ENCODE data around the gene OTUD7B. TPM values are rescaled to one million over a fixed set of nuclear protein-coding genes. Genes with fewer than 3 reads are reported as not detected.

The OTUD7B gene
- total and polyA plus RNA-seq, 7 experiments from 2014 or later: 0.52 to 12.8 (median 6.2) TPM

- intact Hi-C loops (cut with micrococcal nuclease): loop anchor here (1.0 to 2.0 kb wide), 9 partner anchors 10 to 1328 kb away; partner anchors contain the start of genes BOLA1 (in 2 of the 2), OTUD7B (in 1 of the 2), PSMD4 (in 1 of the 2) and SV2A (in 1 of the 2)
- H3K36me3 Mint-ChIP-seq: peaks cover 24 to 45% (median 34%) of the 10 kb centered on the region in 5 donors
- ChIA-PET POLR2A (interaction anchor here (2.5 kb wide), 1 partner anchor 39 kb away, joined by 27 read pairs; a partner anchor contains a TSS), CTCF (no interaction called here)
- peak overlapping the region; percentile 91 to 99 (median 96) for H3K4me3 Mint-ChIP-seq
- H3K4me1 Mint-ChIP-seq: peaks cover 44 to 65% (median 49%) of the 10 kb centered on the region in 7 donors
- peak overlapping the region; percentile 82 for H3K4me3 ChIP-seq (ENCODE audit: low read length)
- ATAC-seq: no peak
- H3K36me3 ChIP-seq (ENCODE audit: control insufficient read depth in 2 of 3, insufficient read depth in 3 of 3, low read length in 3 of 3): peaks cover 28 to 47% (median 34%) of the 10 kb centered on the region in 3 experiments
- H3K9me3 ChIP-seq (ENCODE audit: control insufficient read depth in 2 of 3, low read length in 3 of 3): no peaks in the 10 kb centered on the region
- H3K27ac Mint-ChIP-seq: peak overlapping the region; percentile 96 to 99 (median 98)
- peak overlapping the region; percentile 94 for H3K27ac ChIP-seq (ENCODE audit: low read depth, low read length)
- H3K27me3 Mint-ChIP-seq: peaks cover 0 to 11% (median 5%) of the 10 kb centered on the region in 5 donors
- H3K27me3 ChIP-seq (ENCODE audit: control insufficient read depth in 2 of 2, insufficient read depth in 2 of 2, low read length in 2 of 2): no peaks in the 10 kb centered on the region
- H3K4me1 ChIP-seq (ENCODE audit: control insufficient read depth in 2 of 2, insufficient read depth in 2 of 2, low read length in 2 of 2): peaks cover 19 to 30% of the 10 kb centered on the region in 2 donors
- peaks cover 0 to 1% (median 0%) of the 10 kb centered on the region in 11 donors for H3K9me3 Mint-ChIP-seq
- DNase-seq: no peak
These were observed 83.4 kb downstream of the OTUD7B start for GRCh38 chr1:149927056-149927562.

- DNase-seq: no peak
- Histone ChIP-seq H3K27me3 (ENCODE audit: control insufficient read depth in 2 of 2, insufficient read depth in 2 of 2, low read length in 2 of 2) (no peaks in the 10 kb centered on the region), H3K36me3 (ENCODE audit: control insufficient read depth in 2 of 3, insufficient read depth in 3 of 3, low read length in 3 of 3) (peaks cover 28 to 47% (median 34%) of the 10 kb centered on the region in 3 experiments), H3K4me1 (ENCODE audit: control insufficient read depth in 2 of 2, insufficient read depth in 2 of 2, low read length in 2 of 2) (peaks cover 19 to 30% of the 10 kb centered on the region in 2 donors), H3K9me3 (ENCODE audit: control insufficient read depth in 2 of 3, low read length in 3 of 3) (no peaks in the 10 kb centered on the region), H3K27ac (ENCODE audit: low read depth, low read length) (no peak overlapping the region), H3K4me3 (ENCODE audit: low read length) (peak overlapping the region; percentile 35)
- peaks cover 0 to 3% (median 0%) of the 10 kb centered on the region in 5 donors for H3K27me3 Mint-ChIP-seq
- H3K9me3 Mint-ChIP-seq: peaks cover 0 to 1% (median 0%) of the 10 kb centered on the region in 11 donors
- ChIA-PET CTCF (interaction anchor here (0.5 to 0.6 kb wide), 2 partner anchors 38 to 1174 kb away, joined by 3 read pairs; no protein-coding TSS in a partner anchor), POLR2A (interaction anchor here (1.0 to 2.5 kb wide), 3 partner anchors 25 to 81 kb away, joined by 3 to 27 read pairs (median 4); a partner anchor contains a TSS)
- peaks cover 24 to 48% (median 39%) of the 10 kb centered on the region in 5 donors for H3K36me3 Mint-ChIP-seq
- H3K4me3 Mint-ChIP-seq: peak overlapping the region; percentile 64 to 99 (median 95)
- intact Hi-C loops (cut with micrococcal nuclease): loop anchor here (2.0 kb wide), 2 partner anchors 37 to 1329 kb away; partner anchors contain the start of gene PSMD4 (in 1 of the 2)
- peaks cover 42 to 63% (median 49%) of the 10 kb centered on the region in 7 donors for H3K4me1 Mint-ChIP-seq
- ATAC-seq: no peak
- peak overlapping the region in 8 of 9 donors; percentile 14 to 98 (median 54) for H3K27ac Mint-ChIP-seq
These were observed 84.2 kb downstream of the OTUD7B start for GRCh38 chr1:149926296-149926695.

GRCh38 chr1:149925751-149926150 is 84.8 kb downstream of the OTUD7B start:
- H3K27ac Mint-ChIP-seq: peak overlapping the region in 6 of 9 donors; percentile 14 to 91 (median 42)
- DNase-seq (no peak), ATAC-seq (no peak)
- H3K27me3 Mint-ChIP-seq: no peaks in the 10 kb centered on the region
- no peak overlapping the region for H3K27ac ChIP-seq (ENCODE audit: low read depth, low read length)
- ChIA-PET POLR2A (interaction anchor here (1.0 to 2.5 kb wide), 5 partner anchors 24 to 224 kb away, joined by 3 to 27 read pairs (median 3); a partner anchor contains a TSS), CTCF (interaction anchor here (0.5 kb wide), 1 partner anchor 39 kb away, joined by 3 read pairs; no protein-coding TSS in a partner anchor)
- H3K27me3 ChIP-seq (ENCODE audit: control insufficient read depth in 2 of 2, insufficient read depth in 2 of 2, low read length in 2 of 2): no peaks in the 10 kb centered on the region
- peaks cover 40 to 63% (median 47%) of the 10 kb centered on the region in 7 donors for H3K4me1 Mint-ChIP-seq
- intact Hi-C loops (cut with micrococcal nuclease): loop anchor here (2.0 kb wide), 2 partner anchors 37 to 1329 kb away; partner anchors contain the start of gene PSMD4 (in 1 of the 2)
- H3K4me3 ChIP-seq (ENCODE audit: low read length): peak overlapping the region; percentile 35
- H3K36me3 Mint-ChIP-seq: peaks cover 24 to 48% (median 39%) of the 10 kb centered on the region in 5 donors
- no peaks in the 10 kb centered on the region for H3K9me3 ChIP-seq (ENCODE audit: control insufficient read depth in 2 of 3, low read length in 3 of 3)
- peak overlapping the region; percentile 64 to 99 (median 95) for H3K4me3 Mint-ChIP-seq
- peaks cover 28 to 47% (median 34%) of the 10 kb centered on the region in 3 experiments for H3K36me3 ChIP-seq (ENCODE audit: control insufficient read depth in 2 of 3, insufficient read depth in 3 of 3, low read length in 3 of 3)
- H3K9me3 Mint-ChIP-seq: peaks cover 0 to 1% (median 0%) of the 10 kb centered on the region in 11 donors
- H3K4me1 ChIP-seq (ENCODE audit: control insufficient read depth in 2 of 2, insufficient read depth in 2 of 2, low read length in 2 of 2): peaks cover 19 to 30% of the 10 kb centered on the region in 2 donors

GRCh38 chr1:149925345-149925744 is 85.2 kb downstream of the OTUD7B start:
- H3K4me1 Mint-ChIP-seq: peaks cover 39 to 63% (median 47%) of the 10 kb centered on the region in 7 donors
- no peak overlapping the region for H3K4me3 ChIP-seq (ENCODE audit: low read length)
- DNase-seq (no peak), ATAC-seq (no peak)
- ChIA-PET POLR2A (interaction anchor here (0.8 to 2.5 kb wide), 6 partner anchors 11 to 225 kb away, joined by 3 to 27 read pairs (median 4); a partner anchor contains a TSS), CTCF (no interaction called here)
- no peaks in the 10 kb centered on the region for H3K27me3 ChIP-seq (ENCODE audit: control insufficient read depth in 2 of 2, insufficient read depth in 2 of 2, low read length in 2 of 2)
- peak overlapping the region in 5 of 9 donors; percentile 28 to 91 (median 38) for H3K27ac Mint-ChIP-seq
- intact Hi-C loops (cut with micrococcal nuclease): no loop called here
- peaks cover 28 to 47% (median 34%) of the 10 kb centered on the region in 3 experiments for H3K36me3 ChIP-seq (ENCODE audit: control insufficient read depth in 2 of 3, insufficient read depth in 3 of 3, low read length in 3 of 3)
- H3K36me3 Mint-ChIP-seq: peaks cover 24 to 48% (median 39%) of the 10 kb centered on the region in 5 donors
- H3K27ac ChIP-seq (ENCODE audit: low read depth, low read length): no peak overlapping the region
- H3K4me3 Mint-ChIP-seq: peak overlapping the region; percentile 37 to 99 (median 80)
- H3K9me3 Mint-ChIP-seq: peaks cover 0 to 1% (median 0%) of the 10 kb centered on the region in 11 donors
- no peaks in the 10 kb centered on the region for H3K27me3 Mint-ChIP-seq
- H3K4me1 ChIP-seq (ENCODE audit: control insufficient read depth in 2 of 2, insufficient read depth in 2 of 2, low read length in 2 of 2): peaks cover 19 to 30% of the 10 kb centered on the region in 2 donors
- no peaks in the 10 kb centered on the region for H3K9me3 ChIP-seq (ENCODE audit: control insufficient read depth in 2 of 3, low read length in 3 of 3)

- no peaks in the 10 kb centered on the region for H3K9me3 ChIP-seq (ENCODE audit: control insufficient read depth in 2 of 3, low read length in 3 of 3)
- no peak for DNase-seq
- H3K4me1 Mint-ChIP-seq: peaks cover 34 to 56% (median 42%) of the 10 kb centered on the region in 7 donors
- no peak overlapping the region for H3K4me3 ChIP-seq (ENCODE audit: low read length)
- POLR2A ChIA-PET: interaction anchor here (0.9 to 3.1 kb wide), 2 partner anchors 10 to 35 kb away, joined by 3 to 29 read pairs; a partner anchor contains a TSS
- ATAC-seq: no peak
- peak overlapping the region in 1 of 10 donors; percentile 45 for H3K4me3 Mint-ChIP-seq
- H3K4me1 ChIP-seq (ENCODE audit: control insufficient read depth in 2 of 2, insufficient read depth in 2 of 2, low read length in 2 of 2): peaks cover 17 to 28% of the 10 kb centered on the region in 2 donors
- CTCF ChIA-PET: no interaction called here
- H3K36me3 ChIP-seq (ENCODE audit: control insufficient read depth in 2 of 3, insufficient read depth in 3 of 3, low read length in 3 of 3): peaks cover 28 to 47% (median 34%) of the 10 kb centered on the region in 3 experiments
- H3K27ac Mint-ChIP-seq: peak overlapping the region in 1 of 9 donors; percentile 14
- intact Hi-C loops (cut with micrococcal nuclease): no loop called here
- no peak overlapping the region for H3K27ac ChIP-seq (ENCODE audit: low read depth, low read length)
- H3K27me3 ChIP-seq (ENCODE audit: control insufficient read depth in 2 of 2, insufficient read depth in 2 of 2, low read length in 2 of 2): no peaks in the 10 kb centered on the region
- H3K9me3 Mint-ChIP-seq: peaks cover 0 to 1% (median 0%) of the 10 kb centered on the region in 11 donors
- no peaks in the 10 kb centered on the region for H3K27me3 Mint-ChIP-seq
- peaks cover 24 to 48% (median 39%) of the 10 kb centered on the region in 5 donors for H3K36me3 Mint-ChIP-seq
These were observed 86.9 kb downstream of the OTUD7B start for GRCh38 chr1:149923626-149924025.

GRCh38 chr1:149917571-149918144 is 92.9 kb downstream of the OTUD7B start, which contains the start of gene SV2A:
TSS of gene SV2A (minus strand) at chr1:149917844. CDS start at chr1:149913840, 4,004 bp downstream.
- peak within 1 kb of the TSS; percentile 81 for H3K4me3 ChIP-seq (ENCODE audit: low read length)
- Mint-ChIP-seq H3K9me3 (no peaks in the 10 kb centered on the region), H3K27me3 (no peaks in the 10 kb centered on the region), H3K36me3 (peaks cover 0 to 13% (median 11%) of the 10 kb centered on the region in 5 donors), H3K4me3 (peak within 1 kb of the TSS; percentile 68 to 97 (median 88)), H3K4me1 (peaks cover 22 to 57% (median 47%) of the 10 kb centered on the region in 7 donors), H3K27ac (peak within 1 kb of the TSS in 8 of 9 donors; percentile 26 to 91 (median 70))
- no peaks in the 10 kb centered on the region for H3K9me3 ChIP-seq (ENCODE audit: control insufficient read depth in 2 of 3, low read length in 3 of 3)
- H3K27ac ChIP-seq (ENCODE audit: low read depth, low read length): peak within 1 kb of the TSS; percentile 36
- ChIA-PET POLR2A (interaction anchor here (0.6 to 1.9 kb wide), 2 partner anchors 10 to 20 kb away, joined by 4 read pairs; partner anchors contain the start of gene SF3B4), CTCF (no interaction called here)
- H3K27me3 ChIP-seq (ENCODE audit: control insufficient read depth in 2 of 2, insufficient read depth in 2 of 2, low read length in 2 of 2): no peaks in the 10 kb centered on the region
- intact Hi-C loops (cut with micrococcal nuclease): loop anchor here (1.0 to 5.0 kb wide), 4 partner anchors 10 to 135 kb away; partner anchors contain the start of genes BOLA1 (in 2 of the 2) and SF3B4 (in 1 of the 2)
- H3K4me1 ChIP-seq (ENCODE audit: control insufficient read depth in 2 of 2, insufficient read depth in 2 of 2, low read length in 2 of 2): peaks cover 7 to 33% of the 10 kb centered on the region in 2 donors
- ATAC-seq (peak; percentile 80), DNase-seq (peak in 8 of 9 donors; percentile 5 to 57 (median 20))
- peaks cover 0 to 4% (median 0%) of the 10 kb centered on the region in 3 experiments for H3K36me3 ChIP-seq (ENCODE audit: control insufficient read depth in 2 of 3, insufficient read depth in 3 of 3, low read length in 3 of 3)
